H1 (cell line): Measurements from ENCODE around the gene BSN. TPM values are rescaled to one million over a fixed set of nuclear protein-coding genes. Genes with fewer than 3 reads are reported as not detected.
A peak's percentile ranks its signal among the peaks of the same experiment; 100 is the strongest.

Experiments
- CTCF ChIA-PET: fragments of 300-600 bp; sonication (Branson Sonifier 250); formaldehyde crosslinking; loops from one replicate; lab custom pipeline; 2021; ENCODE audit not compliant: partially characterized antibody; lab: Charles Lee
- POLR2A ChIA-PET: fragments of 300-600 bp; sonication (Branson Sonifier 250); formaldehyde crosslinking; loops from one replicate; lab custom pipeline; 2021; ENCODE audit warnings: inconsistent platforms; ENCODE audit not compliant: partially characterized antibody; lab: Charles Lee
- DNase-seq, 2 experiments: peaks; one replicate each; pipeline versions ENCODE4 v3.0.0 to v3.0.0-alpha.2; 2010 to 2022; ENCODE audit warnings: low spot score in 2 of 2, low read depth in 1 of 2, mixed read lengths in 1 of 2
- FAIRE-seq: peaks from 2 replicates; lab custom pipeline; 2011; peaks lifted over from hg19 to GRCh38; lab: Jason Lieb, UNC
- H2AFZ ChIP-seq: 2 replicates; pipeline ENCODE4 v1.8.1; 2012; ENCODE audit warnings: low read length, inconsistent platforms
- H2AK5ac ChIP-seq: 2 replicates; pipeline ENCODE4 v1.6.1; 2013; ENCODE audit warnings: low read depth, low read length
- H2BK120ac ChIP-seq: replicated peaks from 2 replicates; pipeline ENCODE3; 2013; ENCODE audit warnings: low read depth, low read length, inconsistent platforms
- H2BK12ac ChIP-seq: 2 replicates; pipeline ENCODE4 v1.6.1; 2013; ENCODE audit warnings: low read depth, low read length
- H2BK15ac ChIP-seq: 2 replicates; pipeline ENCODE4 v1.6.1; 2013; ENCODE audit warnings: low read length
- H2BK20ac ChIP-seq: 2 replicates; pipeline ENCODE4 v1.6.1; 2013; ENCODE audit warnings: low read length
- H2BK5ac ChIP-seq: 2 replicates; pipeline ENCODE4 v1.6.1; 2013; ENCODE audit warnings: low read depth, low read length
- H3K14ac ChIP-seq: 2 replicates; pipeline ENCODE4 v1.6.1; 2013; ENCODE audit warnings: inconsistent platforms; ENCODE audit not compliant: insufficient read length
- H3K18ac ChIP-seq: 2 replicates; pipeline ENCODE4 v1.6.1; 2013; ENCODE audit warnings: low read length; ENCODE audit errors: extremely low read depth
- H3K23ac ChIP-seq: 2 replicates; pipeline ENCODE4 v1.6.1; 2013; ENCODE audit warnings: inconsistent platforms; ENCODE audit not compliant: insufficient read length
- H3K23me2 ChIP-seq: 2 replicates; pipeline ENCODE4 v1.6.1; 2013; ENCODE audit warnings: low read depth, low read length
- H3K27ac ChIP-seq: 2 replicates; pipeline ENCODE4 v1.6.1; 2011; ENCODE audit warnings: low read depth, low read length, inconsistent platforms
- H3K27me3 ChIP-seq, 4 experiments: replicated peaks in 1 of 4; 1 replicate in 1 of 4; 2 replicates in 3 of 4; pipeline versions ENCODE4 v1.6.1 to v1.8.1; 2011 to 2013; ENCODE audit warnings: low read length in 3 of 4, mild to moderate bottlenecking in 3 of 4, inconsistent platforms in 2 of 4, mixed read lengths in 2 of 4, moderate library complexity in 1 of 4; ENCODE audit not compliant: control insufficient read depth in 3 of 4, insufficient read depth in 3 of 4; ENCODE audit errors: extremely low read depth in 1 of 4
- H3K36me3 ChIP-seq, 4 experiments: 2 replicates each; pipeline versions ENCODE4 v1.6.1 to v1.8.1; 2011 to 2013; ENCODE audit warnings: mild to moderate bottlenecking in 4 of 4, low read length in 3 of 4, moderate library complexity in 2 of 4, control low read depth in 1 of 4, inconsistent platforms in 1 of 4; ENCODE audit not compliant: insufficient read depth in 4 of 4, control insufficient read depth in 2 of 4
- H3K4ac ChIP-seq: replicated peaks from 2 replicates; pipeline ENCODE3; 2013; ENCODE audit warnings: low read length, low read depth, mixed read lengths, inconsistent platforms; ENCODE audit not compliant: insufficient read length
- H3K4me1 ChIP-seq, 4 experiments: replicated peaks in 1 of 4; 1 replicate in 1 of 4; 2 replicates in 3 of 4; pipeline versions ENCODE4 v1.6.1 to v1.8.1; 2011 to 2013; ENCODE audit warnings: low read length in 3 of 4, inconsistent platforms in 2 of 4, mixed read lengths in 1 of 4; ENCODE audit not compliant: insufficient read depth in 4 of 4, control insufficient read depth in 3 of 4
- H3K4me2 ChIP-seq, 2 experiments: 2 replicates each; pipeline versions ENCODE4 v1.6.1 to v1.8.1; 2011 to 2013; ENCODE audit warnings: low read depth in 2 of 2, low read length in 2 of 2, control low read depth in 1 of 2, inconsistent platforms in 1 of 2, mild to moderate bottlenecking in 1 of 2; ENCODE audit not compliant: insufficient read depth in 1 of 2
- H3K4me3 ChIP-seq, 4 experiments: fragments of 200-600, 300-600 bp in 1 of 4; sonication (generic), shearing (Covaris generic), sonication (Bioruptor Twin) in 1 of 4; 2 replicates each; pipeline versions ENCODE4 v1.5.1 to v1.8.1; 2011 to 2016; ENCODE audit warnings: low read length in 4 of 4, low read depth in 3 of 4, control low read depth in 2 of 4, inconsistent platforms in 2 of 4, mild to moderate bottlenecking in 2 of 4, mixed read lengths in 1 of 4, moderate library complexity in 1 of 4; ENCODE audit not compliant: insufficient read depth in 2 of 4; ENCODE audit errors: extremely low read depth in 1 of 4
- H3K56ac ChIP-seq: replicated peaks from 2 replicates; pipeline ENCODE3; 2013; ENCODE audit warnings: low read depth, mild to moderate bottlenecking, mixed read lengths, low read length, inconsistent platforms; ENCODE audit not compliant: insufficient read length
- H3K79me1 ChIP-seq: 2 replicates; pipeline ENCODE4 v1.6.1; 2013; ENCODE audit warnings: low read depth, low read length, control low read depth
- H3K79me2 ChIP-seq, 2 experiments: 2 replicates each; pipeline versions ENCODE4 v1.6.1 to v1.8.1; 2012 to 2013; ENCODE audit warnings: low read length in 2 of 2, mild to moderate bottlenecking in 2 of 2, inconsistent platforms in 1 of 2; ENCODE audit not compliant: insufficient read depth in 2 of 2, control insufficient read depth in 1 of 2
- H3K9ac ChIP-seq, 4 experiments: replicated peaks in 1 of 4; 1 replicate in 1 of 4; 2 replicates in 3 of 4; pipeline versions ENCODE4 v1.6.1 to v1.8.1; 2011 to 2013; ENCODE audit warnings: low read depth in 3 of 4, low read length in 3 of 4, control low read depth in 2 of 4, mild to moderate bottlenecking in 2 of 4, moderate library complexity in 2 of 4, inconsistent platforms in 1 of 4; ENCODE audit errors: extremely low read depth in 1 of 4
- H3K9me3 ChIP-seq, 2 experiments: 2 replicates each; pipeline versions ENCODE4 v1.6.1 to v1.8.1; 2012 to 2013; ENCODE audit warnings: mild to moderate bottlenecking in 2 of 2, moderate library complexity in 2 of 2, control low read depth in 1 of 2, inconsistent platforms in 1 of 2, low read depth in 1 of 2, low read length in 1 of 2, mixed read lengths in 1 of 2; ENCODE audit not compliant: insufficient read depth in 2 of 2
- H4K20me1 ChIP-seq, 2 experiments: replicated peaks in 1 of 2; 2 replicates each; pipeline versions ENCODE3 to v1.8.1; 2011 to 2013; ENCODE audit warnings: inconsistent platforms in 2 of 2, low read length in 2 of 2, mild to moderate bottlenecking in 1 of 2; ENCODE audit not compliant: insufficient read depth in 2 of 2, control insufficient read depth in 1 of 2
- H4K5ac ChIP-seq: 2 replicates; pipeline ENCODE4 v1.6.1; 2013; ENCODE audit warnings: low read length, low read depth, mixed read lengths, inconsistent platforms; ENCODE audit not compliant: insufficient read length
- H4K8ac ChIP-seq: 2 replicates; pipeline ENCODE4 v1.8.0; 2013; ENCODE audit warnings: mild to moderate bottlenecking, moderate library complexity, low read length, inconsistent platforms; ENCODE audit not compliant: insufficient read depth; ENCODE audit errors: extremely low read depth
- H4K91ac ChIP-seq: replicated peaks from 2 replicates; pipeline ENCODE3; 2013; ENCODE audit warnings: low read length, mixed read lengths, inconsistent platforms; ENCODE audit not compliant: insufficient read length
- EP300 ChIP-seq, 2 experiments: IDR thresholded peaks; 1 replicate in 1 of 2; 2 replicates in 1 of 2; pipeline ENCODE4 v1.6.1; 2011 to 2012; ENCODE audit warnings: low read depth in 2 of 2, low read length in 2 of 2, mild to moderate bottlenecking in 2 of 2, borderline replicate concordance in 1 of 2, inconsistent platforms in 1 of 2, moderate library complexity in 1 of 2
- POLR2AphosphoS5 ChIP-seq: IDR thresholded peaks from 2 replicates; pipeline ENCODE4 v1.6.1; 2011; ENCODE audit warnings: low read depth, low read length
- WGBS, 2 experiments: shearing (Covaris generic) in 1 of 2; methylation state at CpG; one replicate each; pipeline versions ENCODE4 v1.1.6 to v1.1.7; 2013 to 2015; ENCODE audit warnings: low lambda C conversion rate in 2 of 2, mixed read lengths in 2 of 2, inconsistent platforms in 1 of 2, low coverage in 1 of 2, missing lambda C conversion rate in 1 of 2; ENCODE audit not compliant: insufficient replicate concordance in 2 of 2, insufficient coverage in 1 of 2, insufficient read length in 1 of 2; ENCODE audit errors: extremely low coverage in 1 of 2, missing lambda C conversion rate in 1 of 2; 5-methylcytosine and 5-hydroxymethylcytosine counted together
- polyA plus RNA-seq, 7 experiments: library from polyadenylated mRNA; depleted of rRNA in 3 of 7; stranded (reverse) in 5 of 7; unstranded in 2 of 7; fragments of >200 nt in 5 of 7; fragments of 200-250 nt in 2 of 7; gene quantifications; 1 replicate in 5 of 7; 2 replicates in 1 of 7; 4 replicates in 1 of 7; pipeline versions ENCODE4 v1.2.1 to v1.2.3, GENCODE V29; 2011 to 2013; ENCODE audit warnings: missing spikeins in 2 of 7, mixed read lengths in 2 of 7
- total RNA-seq: library from RNA; stranded (reverse); fragmentation: NEBNext Ultra II Directional; extraction: Animal tissue kit (Norgen Biotek cat#: 25700); gene quantifications from 2 replicates; pipeline ENCODE4 v1.2.1, GENCODE V29; 2021

BSN gene
- total and polyA plus RNA-seq, 2 of the 8 experiments (the other 6 are each of a cell fraction or from before 2014, with no cell fraction given), result 0.60 to 3.0 TPM

DNA sequence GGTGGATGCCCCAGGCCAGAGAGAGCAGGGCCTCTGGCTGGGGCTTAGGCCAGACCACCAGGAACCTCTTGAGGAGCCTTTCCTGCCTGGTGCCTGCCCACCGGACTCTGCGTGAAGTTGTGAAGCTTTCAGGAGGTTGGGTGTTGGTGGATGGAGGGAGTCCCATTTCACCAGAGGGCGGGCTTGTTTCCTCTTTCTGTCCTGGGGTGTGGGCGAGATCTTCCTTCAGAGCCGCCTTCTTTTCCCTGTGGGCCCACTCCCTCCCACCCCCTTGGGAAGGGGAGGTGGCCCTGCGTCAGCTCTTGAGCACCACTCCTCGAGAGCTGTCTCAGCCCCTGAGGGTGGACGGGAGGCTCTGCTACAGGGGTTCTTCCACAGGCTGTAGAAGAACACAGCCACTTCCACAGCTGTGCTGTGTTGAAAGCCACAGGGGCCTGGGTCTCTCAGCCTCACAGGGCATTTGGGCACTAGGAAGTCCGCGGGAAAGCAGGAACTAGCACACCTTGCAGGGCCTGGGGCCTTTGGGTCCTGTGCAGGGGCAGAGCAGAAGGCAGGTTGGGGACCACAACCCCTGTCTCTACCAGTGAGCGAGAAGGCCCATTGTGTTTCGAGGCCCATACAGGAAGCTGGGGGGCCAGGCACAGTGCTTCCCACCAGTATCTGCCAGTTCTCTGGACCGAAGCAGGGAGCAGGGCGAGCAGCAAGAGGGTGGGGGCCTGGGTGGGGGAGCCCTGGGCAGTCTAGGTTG, 163.1 kb downstream of the BSN start:
- ChIA-PET CTCF (interaction anchor here (0.9 to 7.8 kb wide), 6 partner anchors 9 to 188 kb away, joined by 3 to 127 read pairs (median 5); no protein-coding TSS in a partner anchor), POLR2A (interaction anchor here (0.6 to 7.3 kb wide), 7 partner anchors 9 to 1007 kb away, joined by 3 to 57 read pairs (median 6); partner anchors contain the start of genes MST1 and RNF123)
- Histone ChIP-seq H3K14ac (no peak overlapping the region), H3K27ac (no peak overlapping the region), H2BK120ac (no peak overlapping the region), H3K56ac (no peak overlapping the region), H4K20me1 (peaks cover 5 to 21% of the 10 kb centered on the region in 2 experiments), H3K4ac (no peak overlapping the region), H2BK20ac (no peak overlapping the region), H3K9ac (no peak overlapping the region), H4K5ac (no peak overlapping the region), H3K36me3 (peaks cover 6 to 13% (median 8%) of the 10 kb centered on the region in 4 experiments; a peak in 4 of 8 replicates), H2BK12ac (no peak overlapping the region), H3K4me1 (peaks cover 0 to 12% (median 9%) of the 10 kb centered on the region in 4 experiments; a peak in 5 of 7 replicates), H2BK5ac (no peak overlapping the region), H3K18ac (no peak overlapping the region), H2BK15ac (no peak overlapping the region), H2AFZ (no peak overlapping the region), H3K23me2 (peaks cover 9% of the 10 kb centered on the region; the same call in 1 of the 2 replicates), H3K4me3 (no peak overlapping the region), H3K4me2 (peak overlapping the region in 1 of 2 experiments; percentile 63; a peak in 1 of 4 replicates), H3K9me3 (no peaks in the 10 kb centered on the region), H3K27me3 (no peaks in the 10 kb centered on the region), H3K23ac (no peak overlapping the region), H3K79me1 (no peaks in the 10 kb centered on the region; the same call in 1 of the 2 replicates), H4K91ac (no peak overlapping the region), H2AK5ac (no peak overlapping the region), H3K79me2 (no peaks in the 10 kb centered on the region), H4K8ac (no peak overlapping the region)
- FAIRE-seq (no peak), DNase-seq (peak in 1 of 2 experiments; percentile 43)
- WGBS, 2 experiments, result 80% methylated on average over 14 of the region's 14 CpGs; no CpG with 5 or more reads in 1 of the 2 experiments
- TF ChIP-seq EP300 (IDR thresholded peaks at IDR 0.05; ENCODE audit: borderline replicate concordance in 1 of 2, low read depth in 2 of 2, low read length in 2 of 2) (no peak), POLR2AphosphoS5 (peak; percentile 61; the same call in 1 of the 2 replicates)
